ENCODE data around the gene DPH7. TPM values are rescaled to one million over a fixed set of nuclear protein-coding genes. Genes with fewer than 3 reads are reported as not detected.

DPH7 gene
- total RNA-seq, 1 donor from 2014 or later: 34.4 TPM

DNA sequence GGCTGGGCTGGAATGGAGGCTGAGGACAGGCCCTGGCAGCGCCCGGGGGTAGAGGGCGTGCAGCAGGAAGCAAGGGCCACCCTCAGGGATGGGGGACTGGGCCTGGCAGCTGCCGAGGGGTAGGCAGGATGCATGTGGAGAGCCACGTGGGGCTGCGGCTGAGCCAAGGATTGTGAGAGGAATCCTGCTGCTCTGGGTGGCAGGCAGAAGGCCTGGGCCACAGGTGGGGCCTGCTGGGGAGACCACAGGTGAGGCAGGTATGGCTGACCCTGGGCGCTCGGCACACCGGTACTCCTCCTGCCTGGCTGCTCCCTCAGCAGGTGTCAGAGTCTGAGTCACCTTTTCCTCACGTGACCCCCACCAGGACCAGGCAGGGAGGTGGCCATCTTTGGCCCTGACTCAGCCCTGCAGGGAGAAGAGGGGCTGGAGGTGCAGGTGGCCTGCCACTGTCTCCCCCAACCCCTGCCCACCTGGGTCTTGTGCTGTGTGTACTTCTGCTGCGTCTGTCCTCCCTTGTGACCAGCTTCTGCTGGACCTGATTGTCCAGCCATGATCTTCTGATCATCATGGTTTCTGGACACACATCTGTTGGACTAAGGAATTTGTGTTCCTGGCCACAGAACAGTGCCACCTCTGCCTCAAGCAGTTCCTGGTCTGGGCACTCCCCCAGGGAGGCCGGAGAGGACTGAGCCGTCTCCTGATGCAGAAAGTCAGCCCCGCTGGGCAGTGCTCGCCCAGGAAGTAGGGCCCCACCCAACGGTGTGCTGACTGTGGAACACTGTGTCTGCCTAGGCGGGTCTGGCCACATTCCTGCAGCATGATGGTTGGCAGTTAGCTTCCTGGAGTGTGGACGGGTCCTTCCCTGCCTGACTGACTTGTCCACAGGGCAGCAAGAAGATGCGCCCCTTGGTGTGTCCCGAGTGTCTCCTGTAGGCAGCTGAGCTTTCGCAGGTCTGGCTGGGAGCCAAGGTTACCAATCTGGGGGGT is 33.2 kb upstream of the DPH7 start:
- Histone ChIP-seq H3K4me1 (ENCODE audit: insufficient read depth, low read length) (peaks cover 21% of the 10 kb centered on the region), H3K36me3 (ENCODE audit: insufficient read depth, low read length) (peaks cover 2% of the 10 kb centered on the region), H3K27me3 (ENCODE audit: insufficient read depth, low read length) (no peaks in the 10 kb centered on the region), H3K9me3 (ENCODE audit: insufficient read depth, low read depth, low read length) (no peaks in the 10 kb centered on the region), H3K9ac (ENCODE audit: low read length) (peak overlapping the region; percentile 53), H3K27ac (ENCODE audit: low read depth, low read length) (peak overlapping the region; percentile 70), H3K79me2 (ENCODE audit: insufficient read depth, low read length) (peaks cover 19% of the 10 kb centered on the region), H3K4me3 (ENCODE audit: insufficient read depth, low read depth, low read length) (peak overlapping the region; percentile 11), H4K20me1 (ENCODE audit: insufficient read depth, low read length) (peaks cover 8% of the 10 kb centered on the region), H3K4me2 (ENCODE audit: low read length) (peak overlapping the region; percentile 71), H2AFZ (ENCODE audit: low read depth, low read length) (peak overlapping the region; percentile 41)
- TF ChIP-seq, protein P1, sequence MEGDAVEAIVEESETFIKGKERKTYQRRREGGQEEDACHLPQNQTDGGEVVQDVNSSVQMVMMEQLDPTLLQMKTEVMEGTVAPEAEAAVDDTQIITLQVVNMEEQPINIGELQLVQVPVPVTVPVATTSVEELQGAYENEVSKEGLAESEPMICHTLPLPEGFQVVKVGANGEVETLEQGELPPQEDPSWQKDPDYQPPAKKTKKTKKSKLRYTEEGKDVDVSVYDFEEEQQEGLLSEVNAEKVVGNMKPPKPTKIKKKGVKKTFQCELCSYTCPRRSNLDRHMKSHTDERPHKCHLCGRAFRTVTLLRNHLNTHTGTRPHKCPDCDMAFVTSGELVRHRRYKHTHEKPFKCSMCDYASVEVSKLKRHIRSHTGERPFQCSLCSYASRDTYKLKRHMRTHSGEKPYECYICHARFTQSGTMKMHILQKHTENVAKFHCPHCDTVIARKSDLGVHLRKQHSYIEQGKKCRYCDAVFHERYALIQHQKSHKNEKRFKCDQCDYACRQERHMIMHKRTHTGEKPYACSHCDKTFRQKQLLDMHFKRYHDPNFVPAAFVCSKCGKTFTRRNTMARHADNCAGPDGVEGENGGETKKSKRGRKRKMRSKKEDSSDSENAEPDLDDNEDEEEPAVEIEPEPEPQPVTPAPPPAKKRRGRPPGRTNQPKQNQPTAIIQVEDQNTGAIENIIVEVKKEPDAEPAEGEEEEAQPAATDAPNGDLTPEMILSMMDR (IDR thresholded peaks at IDR 0.05; ENCODE audit: insufficient read depth, low read depth, low read length): no peak
- no peak for TF ChIP-seq EZH2 (IDR thresholded peaks at IDR 0.05; ENCODE audit: insufficient read depth, low read length)
- H3K27me3 Mint-ChIP-seq (ENCODE audit: low read depth, unreplicated experiment): no peaks in the 10 kb centered on the region
- H3K36me3 Mint-ChIP-seq (ENCODE audit: low read depth, unreplicated experiment): peaks cover 4% of the 10 kb centered on the region
- no peaks in the 10 kb centered on the region for H3K9me3 Mint-ChIP-seq (ENCODE audit: unreplicated experiment)
- peak overlapping the region; percentile 85 for H3K27ac Mint-ChIP-seq (ENCODE audit: unreplicated experiment)
- H3K4me1 Mint-ChIP-seq (ENCODE audit: low read depth, unreplicated experiment): peaks cover 16% of the 10 kb centered on the region
- DNase-seq (ENCODE audit: low read depth) (peak; percentile 70), FAIRE-seq (peak; percentile 78)
- no peak overlapping the region for H3K4me3 Mint-ChIP-seq (ENCODE audit: unreplicated experiment)

DNA sequence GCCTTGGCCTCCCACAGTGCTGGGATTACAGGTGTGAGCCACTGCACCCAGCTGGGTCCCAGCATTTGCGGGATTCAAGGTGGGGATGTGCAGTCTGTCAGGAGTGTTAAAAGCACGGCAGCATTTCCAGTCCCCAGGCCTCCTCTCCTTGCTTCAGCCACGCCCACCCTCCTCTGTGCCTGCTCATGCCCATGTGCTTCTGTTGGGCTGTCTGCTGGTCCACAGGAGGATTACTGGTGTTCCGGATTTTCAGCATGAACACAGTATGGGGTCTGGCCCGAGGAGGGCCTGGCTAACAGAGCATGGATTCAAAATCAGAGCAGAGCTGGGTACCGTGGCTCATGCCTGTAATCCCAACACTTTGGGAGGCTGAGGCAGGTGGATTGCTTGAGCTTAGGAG is 32.2 kb upstream of the DPH7 start:
- H3K27ac Mint-ChIP-seq (ENCODE audit: unreplicated experiment): peak overlapping the region; percentile 47
- H3K36me3 Mint-ChIP-seq (ENCODE audit: low read depth, unreplicated experiment): peaks cover 4% of the 10 kb centered on the region
- H3K27me3 ChIP-seq (ENCODE audit: insufficient read depth, low read length): no peaks in the 10 kb centered on the region
- no peak overlapping the region for H3K9ac ChIP-seq (ENCODE audit: low read length)
- DNase-seq (ENCODE audit: low read depth) (no peak), FAIRE-seq (no peak)
- no peak overlapping the region for H2AFZ ChIP-seq (ENCODE audit: low read depth, low read length)
- peaks cover 16% of the 10 kb centered on the region for H4K20me1 ChIP-seq (ENCODE audit: insufficient read depth, low read length)
- peaks cover 31% of the 10 kb centered on the region for H3K4me1 ChIP-seq (ENCODE audit: insufficient read depth, low read length)
- H3K79me2 ChIP-seq (ENCODE audit: insufficient read depth, low read length): peaks cover 15% of the 10 kb centered on the region
- H3K4me2 ChIP-seq (ENCODE audit: low read length): no peak overlapping the region
- H3K4me3 Mint-ChIP-seq (ENCODE audit: unreplicated experiment): no peak overlapping the region
- no peaks in the 10 kb centered on the region for H3K9me3 ChIP-seq (ENCODE audit: insufficient read depth, low read depth, low read length)
- TF ChIP-seq, protein P1 (IDR thresholded peaks at IDR 0.05; ENCODE audit: insufficient read depth, low read depth, low read length): no peak
- no peak for TF ChIP-seq EZH2 (IDR thresholded peaks at IDR 0.05; ENCODE audit: insufficient read depth, low read length)
- H3K9me3 Mint-ChIP-seq (ENCODE audit: unreplicated experiment): no peaks in the 10 kb centered on the region
- H3K4me1 Mint-ChIP-seq (ENCODE audit: low read depth, unreplicated experiment): peaks cover 18% of the 10 kb centered on the region
- no peak overlapping the region for H3K4me3 ChIP-seq (ENCODE audit: insufficient read depth, low read depth, low read length)
- no peaks in the 10 kb centered on the region for H3K27me3 Mint-ChIP-seq (ENCODE audit: low read depth, unreplicated experiment)
- H3K36me3 ChIP-seq (ENCODE audit: insufficient read depth, low read length): no peaks in the 10 kb centered on the region
- no peak overlapping the region for H3K27ac ChIP-seq (ENCODE audit: low read depth, low read length)
